Stimulated activated CD8-positive, alpha-beta memory T cell treated with anti-CD3 and anti-CD28 coated beads, Interleukin-12 subunit alpha, Interleukin-12 subunit beta, amount 100 ng/mL, for 24 hours (primary cell): ENCODE measurements around the gene HHIPL1.
"Not testable (repeated sequence)": the region's sequence is repeated elsewhere in the genome, so short reads cannot be mapped to it uniquely, and the experiment has no call there.

Source experiments
- DNase-seq: peaks from one replicate; pipeline ENCODE4 v3.0.0-alpha.2; 2020; ENCODE audit errors: extremely low read depth

HHIPL1 gene

DNA sequence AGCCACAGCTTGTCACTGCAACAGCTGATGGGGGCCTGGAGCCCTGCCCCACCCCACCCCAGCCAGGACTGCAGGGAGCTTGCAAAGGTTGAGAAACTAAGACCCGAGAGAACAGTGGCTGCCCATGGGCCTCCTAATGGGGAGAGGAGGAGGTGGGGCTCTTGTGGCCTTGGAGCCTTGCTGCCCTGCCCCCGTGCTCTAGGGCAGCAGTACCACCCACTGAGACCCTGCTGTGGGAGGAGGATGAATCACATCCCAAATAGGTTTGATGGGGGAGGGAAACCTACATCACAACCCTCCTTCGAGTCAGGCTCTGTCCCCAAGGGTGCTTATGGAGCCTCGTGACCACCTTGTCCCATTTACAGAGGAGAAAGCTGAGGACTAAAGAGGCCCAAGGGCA lies 15.9 kb downstream of the HHIPL1 start:
- no peak for DNase-seq

DNA sequence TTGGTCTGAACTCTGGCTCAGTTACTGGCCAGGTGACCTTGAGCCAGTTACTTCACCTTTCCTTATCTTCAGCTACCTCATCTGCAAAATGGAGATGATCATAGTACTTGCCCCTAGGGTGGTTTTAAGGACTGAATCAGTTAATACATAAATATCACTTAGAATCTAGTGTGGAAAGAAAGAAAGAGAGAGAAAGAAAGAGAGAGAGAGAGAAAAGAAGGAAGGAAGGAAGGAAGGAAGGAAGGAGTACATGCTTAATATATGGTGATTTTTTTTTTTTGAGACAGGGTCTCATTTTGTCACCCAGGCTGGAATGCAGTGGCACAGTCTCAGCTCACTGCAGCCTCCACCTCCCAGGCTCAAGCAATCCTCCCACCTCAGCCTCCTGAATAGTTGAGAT lies 16.3 kb downstream of the HHIPL1 start:
- not testable (repeated sequence) for DNase-seq

DNA sequence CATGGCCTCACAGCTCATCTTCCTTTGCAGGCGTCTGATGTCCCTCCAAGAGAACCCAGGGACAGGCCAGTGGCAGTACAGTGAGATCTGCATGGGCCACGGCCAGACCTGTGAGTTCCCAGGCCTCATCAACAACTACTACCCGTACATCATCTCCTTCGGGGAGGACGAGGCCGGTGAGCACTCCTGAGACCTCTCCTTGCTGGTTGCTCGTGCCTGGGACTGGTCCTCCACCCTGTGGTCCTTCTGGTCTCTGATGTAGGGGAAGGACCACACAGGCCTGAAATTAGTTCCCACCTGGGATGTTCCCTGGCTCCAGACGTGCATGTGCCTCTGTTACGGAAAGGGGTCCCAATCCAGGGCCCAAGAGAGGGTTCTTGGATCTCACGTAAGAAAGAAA lies 17.9 kb downstream of the HHIPL1 start:
- DNase-seq: no peak

DNA sequence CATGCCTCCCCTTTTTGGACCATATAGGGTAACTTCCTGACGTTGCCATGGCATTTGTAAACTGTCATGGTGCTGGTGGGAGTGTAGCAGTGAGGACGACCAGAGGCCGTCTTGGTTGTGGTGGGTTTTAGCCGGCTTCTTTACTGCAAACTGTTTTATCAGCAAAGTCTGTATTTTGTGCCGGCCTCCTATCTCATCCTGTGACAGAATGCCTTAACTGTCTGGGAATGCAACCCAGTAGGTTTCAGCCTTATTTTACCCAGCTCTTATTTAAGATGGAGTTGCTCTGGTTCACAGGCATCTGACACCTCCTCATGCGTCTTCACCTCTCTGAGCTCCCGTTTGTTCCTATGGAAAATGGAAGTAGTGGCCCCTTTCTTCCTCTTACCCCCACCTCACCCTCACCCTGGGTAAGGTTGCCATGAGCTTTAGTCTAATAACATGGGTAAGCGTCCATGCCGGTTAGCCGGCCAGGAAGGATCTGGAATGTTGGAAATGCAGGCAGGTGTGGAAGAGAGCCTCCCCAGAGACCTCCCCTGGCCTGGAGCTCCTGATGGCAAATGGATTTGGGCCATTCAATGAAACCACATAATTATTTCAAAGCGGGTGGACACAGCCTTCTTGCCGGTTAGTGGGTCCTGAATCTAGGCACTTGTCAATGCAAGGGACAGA lies 18.6 kb downstream of the HHIPL1 start:
- no peak for DNase-seq

DNA sequence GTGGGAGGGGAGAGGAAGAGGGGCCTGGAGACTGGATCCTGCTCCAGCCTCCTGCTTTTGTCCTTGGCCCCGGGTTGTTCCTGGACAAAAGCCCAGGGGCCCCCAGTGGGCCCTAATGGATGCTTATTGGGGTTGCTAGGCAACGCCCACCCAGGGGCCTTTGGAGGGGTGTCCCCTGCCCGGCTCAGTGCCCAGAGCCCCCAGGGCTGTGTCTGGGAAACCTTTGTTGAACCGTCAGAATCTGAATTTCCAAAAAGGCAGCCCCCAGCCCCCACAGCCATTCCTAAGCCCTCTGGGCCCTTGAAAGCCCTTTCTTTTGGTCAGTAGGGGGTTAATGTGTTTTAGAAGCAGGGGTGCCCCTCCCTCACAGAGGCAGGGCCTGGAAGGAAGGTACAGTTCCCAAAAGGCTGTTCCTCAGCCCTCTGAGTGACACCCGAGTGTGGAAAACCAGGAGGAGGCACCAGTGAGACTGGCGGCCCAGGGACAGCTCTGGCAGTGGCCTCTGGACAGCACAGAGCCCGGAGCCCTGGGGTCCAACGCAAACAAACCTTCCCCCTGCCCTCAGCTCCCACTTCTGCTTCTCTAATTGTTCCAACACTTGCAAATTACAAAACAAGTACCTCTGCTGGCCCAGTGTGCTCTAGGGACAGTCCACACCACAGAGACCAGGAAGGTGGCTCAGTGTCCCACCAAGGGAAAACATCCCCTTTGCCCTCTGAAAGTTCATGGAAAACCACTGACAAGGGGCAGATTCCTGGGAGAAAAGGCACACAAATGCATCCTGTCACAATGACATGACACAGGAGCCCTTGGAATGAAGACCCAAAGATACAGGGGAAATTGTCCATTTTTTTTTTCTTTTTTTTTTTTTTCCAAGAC lies 19.4 kb downstream of the HHIPL1 start:
- DNase-seq: no peak

DNA sequence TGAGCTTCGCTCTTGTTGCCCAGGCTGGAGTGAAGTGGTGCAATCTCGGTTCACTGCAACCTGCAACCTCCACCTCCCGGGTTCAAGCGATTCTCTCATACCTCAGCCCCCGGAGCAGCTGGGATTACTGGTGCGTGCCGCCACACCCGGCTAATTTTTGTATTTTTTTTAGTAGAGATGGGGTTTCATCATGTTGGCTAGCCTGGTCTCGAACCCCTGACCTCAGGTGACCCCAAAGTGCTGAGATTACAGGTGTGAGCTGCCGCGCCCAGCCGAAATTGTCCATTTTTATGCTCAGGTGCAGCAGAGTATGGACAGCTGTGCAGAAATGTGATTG lies 20.0 kb downstream of the HHIPL1 start:
- no peak for DNase-seq

DNA sequence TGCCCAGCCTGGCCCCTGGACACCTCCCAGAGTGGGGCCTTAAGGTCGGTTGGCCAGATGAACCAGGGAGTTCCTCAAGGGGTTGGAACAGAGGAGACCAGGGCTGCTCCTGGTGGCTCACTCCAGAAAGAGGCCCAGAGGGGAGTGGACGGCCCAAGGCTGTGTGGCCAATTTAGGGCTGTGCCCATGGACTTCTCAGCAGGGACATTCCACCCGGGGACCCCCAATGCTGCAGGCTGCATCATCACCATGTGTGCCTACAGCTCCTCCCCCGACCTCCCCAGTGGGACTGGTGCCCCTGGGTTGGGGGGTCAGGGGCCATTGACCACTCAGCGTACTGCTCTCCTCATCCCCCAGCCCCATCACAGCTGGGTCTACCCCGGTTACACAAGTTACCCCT lies 21.6 kb downstream of the HHIPL1 start:
- no peak for DNase-seq

DNA sequence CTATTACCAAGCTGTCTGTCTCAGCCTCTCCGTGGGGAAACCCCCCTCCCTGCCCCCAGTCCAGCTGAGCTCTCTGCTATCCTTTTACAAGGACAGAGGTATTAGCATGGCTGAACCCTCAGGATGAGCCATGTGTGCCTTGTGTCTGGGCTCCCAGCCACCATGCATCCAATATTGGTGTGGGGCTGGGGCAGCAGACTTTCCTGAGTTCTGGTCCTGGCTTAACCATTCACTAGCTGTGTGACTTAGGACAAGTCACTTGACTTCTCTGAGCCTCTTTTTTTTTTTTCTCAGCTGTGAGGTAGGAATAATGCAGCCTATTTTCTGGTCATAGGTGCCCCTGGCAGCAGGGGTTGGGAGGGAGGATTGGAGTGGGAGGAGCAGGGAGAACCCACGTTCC lies 22.1 kb downstream of the HHIPL1 start:
- no peak for DNase-seq

DNA sequence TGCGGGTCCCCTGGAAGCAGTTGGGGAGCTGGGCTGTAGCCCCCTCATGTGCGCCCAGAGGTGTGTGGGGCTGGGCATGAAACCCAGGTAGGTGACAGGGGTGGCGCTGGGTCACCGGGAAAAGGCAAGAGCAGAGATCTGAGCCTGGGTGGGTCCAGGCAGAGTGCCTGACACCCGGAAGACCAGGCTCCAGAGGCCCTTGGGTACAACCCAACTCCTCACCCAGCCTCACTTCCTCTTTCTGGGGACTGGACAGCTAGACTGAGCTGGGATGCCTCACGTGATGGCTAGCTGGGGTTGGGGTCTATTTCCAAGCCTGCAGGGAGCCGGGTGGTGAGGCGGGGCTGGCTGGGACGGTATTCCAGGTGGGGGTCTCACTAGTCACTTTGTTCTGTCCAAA lies 22.9 kb downstream of the HHIPL1 start:
- no peak for DNase-seq

DNA sequence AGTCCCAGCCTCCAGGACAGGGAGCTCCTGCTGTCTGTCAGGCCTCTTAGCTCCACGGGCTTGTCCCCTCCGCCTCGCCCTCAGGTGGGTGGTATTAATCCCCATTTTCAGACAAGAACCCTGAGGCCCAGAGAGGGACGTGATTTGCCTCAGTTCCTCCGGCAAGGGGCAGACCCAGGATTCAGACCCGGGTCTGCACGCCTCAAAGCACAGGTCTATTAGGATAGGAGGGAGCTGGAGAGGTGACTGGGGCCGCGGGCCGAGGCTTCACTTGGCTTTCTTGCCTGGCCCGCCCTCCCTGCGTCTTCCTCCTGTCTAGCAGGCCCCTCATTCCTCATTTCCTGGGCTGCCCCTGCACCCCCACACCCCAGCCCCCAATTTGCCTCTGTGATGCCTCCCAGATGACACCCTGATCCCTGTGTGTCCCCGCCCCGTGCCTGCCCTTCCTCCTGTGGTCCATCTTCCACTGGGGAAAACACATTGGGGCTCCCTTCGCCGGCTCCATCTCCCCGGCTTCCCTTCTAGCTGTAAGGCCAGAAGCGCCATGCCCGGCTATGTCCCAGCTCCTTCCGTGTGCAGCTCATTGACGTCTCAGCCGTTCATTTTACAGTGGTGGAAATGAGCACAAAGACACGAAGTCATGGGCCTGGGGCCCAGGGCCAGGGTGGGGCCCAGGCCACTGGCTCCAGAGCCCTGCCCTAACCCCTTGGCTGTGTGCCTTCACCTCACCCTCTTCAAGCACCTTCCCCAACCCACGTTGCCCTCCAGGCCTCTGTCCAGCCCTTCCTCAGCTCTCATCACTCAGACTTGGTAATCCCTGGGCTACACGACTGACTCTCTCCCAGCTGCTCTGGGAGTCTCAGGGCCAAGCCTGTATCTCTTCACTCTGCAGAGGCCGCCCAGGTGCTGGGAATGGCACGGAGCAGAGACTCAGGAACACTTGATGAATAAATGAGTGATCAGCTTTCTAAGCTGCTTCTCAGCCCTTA lies 23.7 kb downstream of the HHIPL1 start:
- no peak for DNase-seq

DNA sequence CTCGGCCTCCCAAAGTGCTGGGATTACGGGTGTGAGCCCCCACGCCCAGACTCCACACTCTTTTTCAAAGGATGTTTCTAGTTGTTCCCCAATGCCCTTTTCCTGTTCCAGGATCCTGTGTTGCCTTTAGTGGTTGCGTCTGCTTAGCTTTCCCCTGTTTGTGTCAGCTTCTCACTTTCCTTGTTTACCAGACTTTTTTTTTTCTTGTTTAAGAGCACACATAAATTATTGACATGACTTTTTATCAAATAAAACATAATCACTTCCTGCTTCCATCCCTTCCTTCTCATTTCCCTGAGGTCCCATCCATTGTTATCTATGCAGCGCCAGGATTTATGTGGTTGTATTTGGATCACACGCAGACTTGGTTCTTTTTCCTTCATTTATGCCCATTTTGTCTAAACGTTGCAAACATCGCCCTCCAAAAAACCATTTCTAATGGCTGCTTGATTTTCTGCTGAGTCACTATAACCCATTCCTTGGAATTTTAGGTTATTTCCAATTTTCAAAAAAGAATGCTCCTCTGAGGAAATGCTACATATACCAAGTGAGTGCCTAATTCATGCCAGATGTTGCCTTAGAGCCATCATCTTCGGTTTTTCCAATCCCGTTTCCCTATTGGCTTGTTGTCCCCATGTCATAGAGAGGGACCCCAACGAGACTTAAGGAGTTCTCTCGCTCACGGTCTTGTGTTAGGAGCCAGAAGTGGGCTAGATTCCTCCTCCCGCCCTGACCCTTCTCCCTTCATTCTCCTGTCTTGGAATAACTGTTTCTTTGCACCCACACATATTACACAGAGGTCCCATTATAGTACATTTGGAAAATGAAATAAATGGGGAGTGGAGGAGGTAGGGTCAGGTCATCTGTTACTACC lies 25.7 kb downstream of the HHIPL1 start:
- no peak for DNase-seq

DNA sequence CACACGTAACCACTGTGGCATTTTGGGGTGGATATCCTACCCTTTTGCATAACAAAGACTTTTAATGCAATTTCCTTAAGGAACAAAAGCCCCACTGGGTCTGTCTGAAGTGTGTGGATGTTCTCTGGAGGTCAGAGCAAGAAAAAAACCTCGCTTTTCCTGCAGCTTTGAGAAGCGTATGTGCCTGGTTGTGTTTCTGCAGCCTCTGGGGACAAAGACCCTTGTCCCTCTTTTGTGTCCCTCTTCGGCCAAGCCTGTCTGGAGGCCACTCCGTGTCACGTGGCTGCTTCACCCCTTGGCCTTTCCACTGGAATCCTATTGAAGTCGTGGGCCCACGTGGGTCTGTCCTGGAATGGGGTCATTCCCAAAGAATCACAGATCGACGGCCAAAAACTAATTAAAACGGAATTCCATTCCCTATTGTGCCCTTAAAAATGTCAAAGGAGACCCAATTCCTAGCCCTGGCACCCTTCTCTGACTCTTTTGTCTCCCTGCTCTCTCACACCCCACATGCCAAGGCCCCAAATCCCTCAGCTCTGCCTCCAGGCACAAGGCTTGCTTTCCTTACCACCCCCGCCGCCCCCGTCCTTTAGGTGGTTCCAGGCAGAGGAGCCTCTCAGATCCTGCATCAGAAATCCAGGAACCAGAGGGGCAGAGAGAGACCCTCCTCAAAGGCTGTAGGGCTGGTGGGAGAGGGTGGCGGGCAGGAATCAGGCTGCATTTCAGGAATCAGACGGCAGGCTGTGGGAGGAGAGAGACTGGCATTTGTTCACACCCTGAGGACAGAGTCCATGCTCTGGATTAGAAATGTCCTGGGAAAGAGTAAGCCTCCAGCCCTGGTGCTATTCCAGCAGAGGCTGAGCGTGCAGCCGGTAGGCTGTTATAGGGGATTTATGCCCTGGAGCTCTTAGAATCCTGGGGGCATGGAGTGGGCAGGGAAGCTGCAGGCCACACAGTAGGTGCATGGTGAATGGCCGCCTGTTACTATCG lies 26.6 kb downstream of the HHIPL1 start:
- no peak for DNase-seq

DNA sequence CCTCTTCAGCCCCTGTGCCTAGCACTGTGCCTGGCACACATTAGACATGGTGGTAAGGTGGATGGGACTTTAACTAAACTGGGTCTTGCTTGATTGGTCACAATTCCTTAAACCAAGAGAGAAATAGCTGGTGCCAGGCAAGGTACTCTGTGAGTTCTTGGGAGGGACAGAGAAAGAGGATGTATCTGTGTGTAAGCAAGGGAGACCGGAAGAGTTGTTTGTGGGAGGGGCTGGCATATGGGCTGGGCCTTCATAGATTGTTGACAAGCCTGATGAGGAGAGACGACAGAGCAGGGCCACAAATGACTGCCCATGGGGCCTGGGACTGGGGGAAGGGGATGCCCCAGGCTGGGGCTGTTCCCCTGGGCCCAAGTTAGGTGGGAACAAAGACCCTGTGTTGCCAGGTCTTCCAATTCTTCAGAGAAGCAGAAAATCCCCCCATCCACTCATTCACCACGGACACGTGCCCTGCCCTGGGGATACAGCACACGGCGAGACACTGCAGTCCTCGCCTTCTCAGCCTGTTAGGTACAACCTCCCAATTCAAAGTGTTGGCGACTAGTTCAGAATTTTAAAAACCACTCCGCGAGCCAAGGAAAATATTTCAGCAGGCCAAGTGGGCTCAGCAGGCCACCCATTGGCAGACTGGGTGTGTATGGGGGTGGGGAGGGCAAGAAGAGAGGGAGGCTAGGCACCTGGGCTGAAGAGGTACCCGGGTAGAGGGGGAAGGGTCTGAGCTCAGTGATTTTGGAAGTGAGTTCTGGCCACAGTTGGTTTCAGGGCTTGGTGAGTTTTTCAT lies 27.8 kb downstream of the HHIPL1 start:
- DNase-seq: no peak

DNA sequence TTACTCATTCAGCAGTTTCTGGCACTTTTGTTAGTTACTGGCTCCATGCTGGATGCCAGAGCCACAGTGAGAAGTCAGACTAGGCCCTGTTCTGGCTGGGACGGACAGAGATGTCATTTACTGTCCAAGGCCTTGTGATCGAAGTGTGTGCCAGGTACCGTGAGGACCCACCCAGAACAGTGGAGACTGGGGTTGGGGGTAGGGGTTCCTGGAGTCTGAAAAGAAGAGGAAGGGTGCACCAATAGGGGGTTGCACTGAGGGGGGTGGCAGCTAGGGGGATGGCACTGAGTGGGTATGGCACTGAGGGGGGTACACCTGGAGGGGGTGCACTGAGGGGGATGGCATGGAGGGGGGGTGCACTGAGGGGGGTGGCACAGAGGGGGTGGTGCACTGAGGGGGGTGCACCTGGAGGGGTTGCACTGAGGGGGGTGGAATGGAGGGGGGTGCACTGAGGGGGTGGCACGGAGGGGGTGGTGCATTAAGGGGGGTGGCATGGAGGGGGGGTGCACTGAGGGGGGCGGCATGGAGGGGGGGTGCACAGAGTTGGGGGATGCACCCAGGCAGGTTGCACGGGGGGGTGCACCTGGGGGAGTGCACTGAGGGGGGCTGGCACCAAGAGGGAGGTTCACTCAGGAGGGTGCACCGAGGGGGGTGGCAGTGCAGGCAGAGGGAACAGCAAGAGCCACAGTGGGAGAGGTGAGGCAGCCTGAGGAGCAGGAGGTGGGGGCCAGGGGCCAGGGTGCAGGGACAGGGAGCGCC lies 28.6 kb downstream of the HHIPL1 start:
- no peak for DNase-seq

DNA sequence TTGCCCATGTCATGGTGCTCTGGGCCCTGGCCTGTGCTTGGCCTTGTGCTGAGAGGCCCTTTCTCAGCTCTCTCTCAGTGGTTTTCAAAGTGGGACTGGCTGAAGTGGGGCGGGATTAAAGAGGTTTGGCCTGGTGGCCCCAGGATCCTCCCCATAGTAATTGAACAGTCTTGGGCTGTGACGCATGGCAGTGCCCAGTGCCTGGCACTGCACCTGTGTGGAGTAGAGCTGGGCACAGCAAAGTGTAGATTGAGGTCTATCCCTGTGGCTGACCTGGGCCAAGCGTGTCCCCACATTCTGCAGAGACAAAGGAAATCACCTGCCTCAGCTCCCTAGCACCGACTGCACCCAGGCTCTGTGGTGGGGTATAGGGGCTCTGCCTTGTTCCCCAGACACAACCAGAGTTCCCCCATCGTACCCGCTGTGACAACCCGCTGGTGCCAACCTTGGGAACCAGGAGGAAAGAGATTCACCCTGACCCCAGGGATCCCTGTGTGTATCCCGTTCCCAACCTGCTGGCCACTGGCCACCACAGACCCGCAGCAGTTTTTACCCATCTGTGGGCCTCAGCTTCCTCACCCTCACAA lies 29.2 kb downstream of the HHIPL1 start:
- no peak for DNase-seq

DNA sequence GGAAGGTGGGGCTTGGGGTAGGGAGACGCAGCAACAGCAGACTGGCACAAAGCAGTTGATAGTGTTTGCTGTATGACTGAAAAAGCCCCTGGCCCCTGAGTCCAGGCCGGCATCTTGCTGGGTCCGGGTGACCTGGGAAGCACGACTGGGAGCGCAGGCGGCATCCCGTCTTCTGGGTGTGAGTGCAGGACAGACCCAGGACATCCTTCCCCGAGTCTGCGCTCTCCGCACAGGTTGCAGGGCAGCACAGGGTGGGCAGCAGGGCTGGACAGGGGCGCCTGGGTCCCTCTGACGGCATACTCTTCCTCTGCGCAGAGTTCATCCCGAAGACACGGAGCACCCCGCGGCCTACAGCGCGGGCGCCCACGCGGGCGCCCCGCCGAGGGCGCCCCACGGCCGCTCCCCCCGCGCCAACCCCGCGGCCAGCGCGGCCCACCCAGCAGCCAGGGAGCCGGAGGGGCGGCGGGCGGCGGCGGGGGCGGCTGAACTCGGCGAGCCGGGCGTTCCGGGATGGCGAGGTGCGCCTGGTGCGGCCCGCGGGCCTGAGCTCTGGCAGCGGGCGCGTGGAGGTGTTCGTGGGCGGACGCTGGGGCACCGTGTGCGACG lies 29.9 kb downstream of the HHIPL1 start:
- DNase-seq: no peak

DNA sequence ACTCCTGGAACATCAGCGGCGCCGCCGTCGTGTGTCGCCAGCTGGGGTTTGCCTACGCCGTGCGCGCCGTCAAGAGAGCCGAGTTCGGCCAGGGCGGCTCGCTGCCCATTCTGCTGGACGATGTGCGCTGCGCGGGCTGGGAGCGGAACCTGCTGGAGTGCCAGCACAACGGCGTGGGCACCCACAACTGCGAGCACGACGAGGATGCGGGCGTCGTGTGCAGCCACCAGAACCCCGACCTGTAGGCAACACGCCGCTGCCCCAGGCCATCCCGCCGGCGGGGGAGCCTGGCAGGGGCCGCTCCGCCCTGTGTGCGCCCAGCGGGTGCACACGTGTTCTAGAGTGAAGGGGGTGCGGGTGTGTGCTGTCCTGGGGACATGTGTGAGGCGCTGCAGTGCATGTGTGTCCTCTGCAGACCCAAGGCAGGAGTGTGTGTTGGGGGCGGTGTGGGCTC lies 30.5 kb downstream of the HHIPL1 start:
- no peak for DNase-seq

DNA sequence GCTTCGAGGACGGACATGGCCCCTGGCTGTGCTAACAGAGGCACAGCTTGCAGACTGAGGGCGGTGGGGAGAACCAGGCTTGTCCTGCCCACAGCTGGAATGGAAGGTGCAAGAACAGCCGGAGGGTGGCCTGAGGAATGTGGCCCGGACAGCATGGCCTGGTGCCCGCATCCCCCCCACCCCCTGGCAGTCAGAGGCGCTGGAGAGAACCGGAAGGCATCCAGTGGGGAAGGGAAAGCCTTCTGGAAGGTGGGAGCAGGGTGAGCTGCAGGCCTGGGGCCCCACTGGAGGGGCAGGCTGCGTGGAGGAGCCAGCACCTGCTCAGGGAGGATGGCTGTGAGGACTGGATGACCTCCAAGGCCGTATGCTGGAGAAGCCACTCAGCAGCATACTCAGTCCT lies 31.0 kb downstream of the HHIPL1 start:
- no peak for DNase-seq
